HG03378 (cell line): ENCODE data around the gene PRKCD.

ENCODE experiments used
- ATAC-seq: cut with Tn5 transposase; IDR thresholded peaks from one replicate; pipeline ENCODE4 v1.9.1; 2021; ENCODE audit warnings: mild to moderate bottlenecking, moderate library complexity; ENCODE audit not compliant: unreplicated experiment

PRKCD gene

GRCh38 chr3:53154881-53155285 lies 6.1 kb upstream of the PRKCD start:
- no peak for ATAC-seq

DNA sequence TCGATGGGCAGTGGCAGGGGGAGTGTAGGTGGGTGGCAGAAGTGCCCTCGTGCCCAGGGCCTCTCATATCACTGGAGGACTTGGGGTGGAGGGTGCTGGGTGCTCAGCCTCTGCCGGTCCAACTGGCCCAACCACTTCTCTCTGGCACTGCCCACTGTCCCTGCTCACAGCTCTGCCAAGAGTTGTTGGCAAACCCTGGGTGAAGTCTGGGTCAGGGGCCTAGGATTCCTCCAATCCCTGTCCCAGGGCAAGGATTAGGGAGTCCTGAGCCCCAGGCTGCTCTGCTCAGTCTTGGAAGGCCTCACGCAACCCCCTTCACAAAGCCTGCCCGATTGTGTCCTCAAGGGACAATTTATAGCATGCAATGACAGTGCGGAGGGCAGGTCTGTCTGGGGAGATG lies 5.2 kb upstream of the PRKCD start:
- ATAC-seq: no peak

DNA sequence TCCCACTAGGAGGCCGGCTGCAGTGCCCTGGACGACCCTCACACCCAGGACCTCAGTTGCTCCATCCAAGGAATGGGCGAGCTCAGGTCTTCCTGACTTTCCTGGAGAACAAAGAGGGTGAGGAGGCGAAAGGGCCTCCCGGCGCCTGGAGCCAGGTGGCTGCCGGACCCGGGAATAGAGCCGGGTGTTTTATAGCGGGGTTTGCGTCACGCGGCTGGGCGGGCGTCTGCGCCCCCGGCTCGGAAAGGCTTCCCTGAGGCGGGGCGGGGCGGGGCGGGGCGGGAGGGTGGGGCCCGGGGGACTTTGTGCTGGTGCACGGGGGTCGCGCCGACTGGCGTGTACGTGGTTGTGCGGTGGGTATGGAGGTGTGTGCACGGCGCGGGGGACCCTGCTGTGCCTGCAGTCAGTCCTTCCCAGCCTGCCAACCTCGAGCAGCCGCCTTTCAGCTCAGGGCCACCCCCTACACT lies 4.6 kb upstream of the PRKCD start:
- ATAC-seq: no peak

GRCh38 chr3:53157974-53158580 lies 2.9 kb upstream of the PRKCD start:
- no peak for ATAC-seq

- ATAC-seq: no peak
These were observed 2.2 kb upstream of the PRKCD start for GRCh38 chr3:53158765-53159155.

DNA sequence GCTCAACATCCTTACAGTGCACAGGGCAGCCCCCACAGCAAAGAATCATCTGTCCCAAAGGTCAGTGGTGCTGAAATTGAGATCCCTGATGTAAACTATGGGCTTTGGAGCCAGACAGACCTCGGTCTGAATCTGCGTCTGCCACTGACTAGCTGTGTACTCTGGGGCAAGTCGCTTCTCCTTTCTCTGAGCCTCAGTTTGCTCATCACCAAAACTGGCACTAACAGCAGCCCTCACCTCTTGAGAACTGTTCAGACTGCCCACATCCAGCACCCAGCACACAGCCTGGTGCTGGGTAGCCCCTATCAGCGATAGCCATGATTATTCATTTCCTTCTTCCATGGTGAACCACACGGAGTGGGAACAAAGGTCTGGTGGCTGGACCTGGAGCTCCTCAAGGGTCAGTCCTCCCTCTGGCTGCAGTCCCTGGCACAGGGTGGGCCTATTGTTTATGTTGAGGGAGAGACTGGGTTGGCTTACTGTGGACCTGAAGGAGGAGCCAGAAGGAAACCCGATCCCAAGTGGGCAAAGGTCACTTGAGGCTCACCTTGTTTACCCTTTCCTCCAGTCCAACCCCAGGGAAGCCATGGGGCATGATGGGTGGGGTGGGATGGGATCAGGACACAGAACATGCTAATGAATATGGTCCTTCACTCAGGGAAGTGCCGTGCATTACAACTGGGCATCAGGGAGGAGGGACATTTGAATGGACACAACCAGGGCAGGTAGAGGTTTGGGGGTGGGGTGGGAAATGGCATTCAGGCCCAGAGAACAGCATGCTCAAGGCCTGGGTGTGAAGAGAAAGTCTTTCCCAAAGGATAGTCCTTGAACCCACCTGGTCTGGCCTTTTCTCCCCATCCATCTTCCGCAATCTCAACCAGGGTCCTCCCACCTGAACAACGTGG lies 1.6 kb upstream of the PRKCD start:
- ATAC-seq: no peak

DNA sequence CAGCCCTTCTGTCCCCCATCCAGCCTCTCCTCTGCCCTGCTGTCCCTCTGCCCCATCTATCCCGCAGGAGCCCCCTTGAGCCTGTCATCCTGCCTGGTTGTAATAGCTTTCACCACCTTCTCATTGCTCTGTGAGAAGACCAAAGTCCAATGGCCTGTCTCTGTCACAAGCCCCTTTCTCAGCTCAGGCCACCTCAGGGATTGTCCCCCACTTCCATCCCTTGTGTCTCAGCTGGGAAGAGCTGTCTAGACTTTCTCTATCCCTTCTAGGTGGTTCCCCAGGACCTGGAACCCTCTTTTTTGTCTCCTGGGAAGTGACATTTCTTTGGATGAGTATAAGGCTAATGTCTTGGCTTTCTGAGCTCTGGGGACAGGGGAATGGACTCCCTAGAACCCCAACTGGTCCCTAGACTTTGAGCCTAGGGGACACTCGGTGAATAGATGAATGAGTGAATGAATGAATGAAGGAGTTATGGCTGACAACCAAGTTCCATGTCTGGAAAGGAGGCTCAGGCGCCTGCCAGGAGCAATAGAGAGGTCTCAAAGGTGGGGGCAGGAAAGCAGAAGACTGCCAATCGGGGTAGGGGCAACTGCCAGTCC lies 849 bp upstream of the PRKCD start:
- no peak for ATAC-seq

- no peak for ATAC-seq
These were observed 426 bp downstream of the PRKCD start for GRCh38 chr3:53161450-53161819.

DNA sequence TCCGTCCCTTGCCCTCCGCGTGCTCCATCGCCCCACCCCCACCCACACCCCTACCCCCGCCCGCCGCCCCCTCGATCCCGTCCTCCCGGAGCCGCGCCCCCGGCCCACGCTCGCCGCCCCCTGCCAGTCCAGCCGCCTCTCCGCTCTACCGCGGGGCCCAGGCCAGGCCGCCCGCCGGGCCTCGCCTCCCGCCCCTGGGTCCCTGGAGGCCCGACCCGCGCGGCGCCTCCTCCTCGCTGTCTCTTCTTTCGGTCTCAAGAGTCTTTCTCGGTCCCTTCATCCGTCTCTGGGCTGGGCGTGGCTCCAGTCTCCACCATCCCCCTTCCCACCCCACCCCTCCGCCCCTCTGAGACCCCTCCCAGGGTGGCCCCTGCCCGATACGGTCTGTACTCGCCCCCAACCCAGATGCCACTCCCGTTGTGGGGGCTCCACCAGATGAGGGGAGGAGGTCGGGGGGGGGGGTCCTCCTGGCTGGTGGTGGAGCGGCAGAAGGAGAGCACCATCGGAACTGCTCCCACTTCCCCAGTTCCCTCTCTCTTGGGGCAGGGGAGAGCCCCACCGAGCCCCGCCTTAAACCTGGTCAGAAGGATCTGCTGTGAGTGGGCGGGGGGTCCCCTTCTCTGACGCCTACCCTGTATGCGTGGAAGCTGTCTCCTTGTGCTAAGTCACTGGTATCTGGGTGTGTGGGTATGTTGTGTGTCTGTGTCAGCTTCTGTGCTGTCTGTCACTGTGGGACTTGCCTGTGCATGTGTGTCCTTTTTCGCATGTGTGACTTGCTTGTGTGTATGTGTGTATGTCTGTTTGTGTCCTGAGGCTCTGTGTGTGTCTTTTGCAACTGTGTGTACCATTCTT lies 1.0 kb downstream of the PRKCD start:
- no peak for ATAC-seq

- ATAC-seq: peak; percentile 35
These were observed 1.8 kb downstream of the PRKCD start for GRCh38 chr3:53162672-53163443.

GRCh38 chr3:53163444-53164387 lies 2.7 kb downstream of the PRKCD start:
- peak; percentile 0 for ATAC-seq

- ATAC-seq: no peak
These were observed 3.9 kb downstream of the PRKCD start for GRCh38 chr3:53164911-53165310.

DNA sequence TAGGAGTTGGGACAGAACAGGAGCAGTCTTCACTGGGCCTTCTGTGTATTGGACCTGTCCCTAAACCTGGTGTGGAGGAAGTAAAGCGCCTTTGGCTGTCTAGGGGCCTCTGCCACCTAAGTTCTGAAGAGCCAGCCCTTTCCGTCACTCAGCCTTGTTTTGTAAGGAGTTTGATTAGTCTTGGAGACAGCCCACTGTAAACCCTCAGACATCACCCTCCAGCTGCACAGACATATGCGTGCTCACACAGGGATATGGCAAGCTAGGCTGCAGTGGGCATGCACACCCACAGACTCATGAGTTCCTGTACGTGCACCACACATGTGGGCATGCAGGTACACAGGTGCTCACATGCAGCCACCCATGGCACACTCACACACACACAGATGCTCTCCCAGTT lies 5.2 kb downstream of the PRKCD start:
- no peak for ATAC-seq

DNA sequence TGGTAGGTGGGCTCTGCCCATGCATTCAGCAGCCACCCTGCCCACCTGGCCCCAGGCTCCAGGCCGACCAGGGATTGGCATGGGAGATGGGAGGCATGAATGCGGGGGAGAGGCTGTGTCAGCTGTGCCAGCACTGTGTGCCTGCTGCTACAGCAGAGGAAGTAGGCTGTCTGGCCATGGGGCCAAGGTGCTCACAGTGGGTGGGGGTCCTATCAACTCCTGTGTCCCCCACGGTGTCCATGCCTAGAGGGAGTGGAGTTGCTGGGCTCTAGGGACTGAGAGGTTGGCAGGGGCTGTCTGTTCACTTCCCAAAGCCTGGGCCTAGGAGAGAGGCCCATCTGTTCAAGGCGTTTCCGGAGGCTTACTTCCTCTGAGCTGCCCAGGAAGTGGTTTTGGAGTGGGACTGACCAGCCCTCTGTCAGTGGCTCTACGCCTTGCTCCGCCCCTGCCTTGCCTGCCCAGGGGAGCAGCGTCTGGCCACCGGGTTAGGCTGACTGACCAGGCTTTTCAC lies 5.8 kb downstream of the PRKCD start:
- no peak for ATAC-seq

DNA sequence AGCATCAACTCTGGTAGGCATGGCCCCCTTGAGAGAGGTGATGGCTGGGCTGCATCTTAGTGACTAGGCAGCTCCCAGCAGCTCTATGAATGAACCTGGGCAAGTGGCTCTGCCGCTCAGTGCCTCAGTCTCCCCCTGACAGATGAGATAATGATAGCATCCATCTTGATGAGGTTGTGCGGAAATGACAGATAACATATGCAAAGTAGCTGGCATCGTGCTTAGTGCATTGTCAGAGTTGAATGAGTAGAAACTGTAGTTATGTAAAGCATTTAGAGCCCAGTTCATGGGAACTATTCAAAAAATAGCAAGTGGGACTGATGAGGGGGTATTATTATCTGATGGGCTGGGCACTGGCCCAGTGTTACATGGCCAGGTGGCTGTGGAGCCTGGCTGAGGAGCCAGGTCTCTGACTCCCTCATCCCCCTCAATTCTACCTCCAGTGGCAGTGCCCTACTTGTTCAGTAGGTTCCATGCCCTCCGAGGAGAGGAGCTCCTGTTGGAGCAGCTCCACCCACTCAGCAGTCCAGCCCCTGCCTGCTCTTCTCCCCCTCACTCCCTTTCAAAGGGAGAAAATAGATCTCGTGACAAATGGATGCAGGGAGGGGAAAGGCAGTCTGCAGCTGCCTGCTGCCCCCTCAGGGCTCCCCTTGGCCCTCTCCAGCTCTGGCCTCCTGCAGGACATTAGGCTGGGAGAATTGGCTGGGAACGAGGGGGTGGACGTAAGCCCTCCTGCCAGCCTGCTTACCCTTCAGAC lies 6.6 kb downstream of the PRKCD start:
- no peak for ATAC-seq

DNA sequence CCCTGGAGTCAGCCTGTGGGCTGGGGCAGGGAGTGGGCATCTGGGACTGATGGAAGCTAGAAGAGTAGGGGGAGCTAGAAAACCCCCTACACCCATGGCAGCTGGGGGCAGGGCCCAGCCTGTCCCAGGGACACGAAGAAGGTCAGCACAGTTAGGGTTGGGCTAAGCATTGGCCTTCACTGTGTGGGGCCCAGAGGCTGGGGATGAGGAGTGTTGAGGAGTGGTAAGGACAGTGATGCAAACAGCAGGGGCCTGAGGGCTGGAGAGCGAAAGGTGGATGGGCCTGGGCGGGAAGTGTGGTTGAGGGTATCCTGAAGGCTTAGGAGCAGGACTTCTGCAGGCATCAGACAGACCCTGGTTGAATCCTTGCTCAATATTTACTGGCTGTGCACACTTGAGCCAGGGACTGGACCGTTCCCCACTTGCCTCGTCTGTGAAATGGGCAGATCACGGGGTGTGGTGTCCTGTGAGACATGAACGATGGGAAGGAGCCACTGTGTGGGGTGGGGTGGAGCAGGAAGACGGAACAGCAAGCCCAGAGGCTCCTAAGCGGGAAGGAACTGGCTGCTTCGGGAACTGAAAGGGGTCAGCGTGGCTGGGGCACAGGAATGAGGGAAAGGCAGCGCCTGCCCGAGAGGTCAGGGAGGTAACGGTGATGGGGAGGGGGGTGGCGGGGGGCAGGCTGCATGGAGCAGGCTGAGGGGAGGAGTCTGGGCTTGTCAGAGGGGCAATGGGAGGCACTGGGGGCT lies 7.3 kb downstream of the PRKCD start:
- no peak for ATAC-seq

- no peak for ATAC-seq
These were observed 8.2 kb downstream of the PRKCD start for GRCh38 chr3:53169045-53169831.
